NCI-H2029 treated with DMSO at 0.1 percent for 48 hours (cell line): ENCODE results near the gene NEO1.
A peak's percentile ranks its signal among the peaks of the same experiment; 100 is the strongest.

Source experiments
- DNase-seq: peaks from one replicate; lab custom pipeline; 2025; lab: John Stamatoyannopoulos, UW

Gene NEO1

GRCh38 chr15:73028831-73029451 lies 23.3 kb upstream of the NEO1 start:
- DNase-seq: no peak

GRCh38 chr15:73030122-73030679 lies 22.1 kb upstream of the NEO1 start:
- peak; percentile 24 for DNase-seq

GRCh38 chr15:73031648-73032047 lies 20.6 kb upstream of the NEO1 start:
- no peak for DNase-seq

- no peak for DNase-seq
Observed at GRCh38 chr15:73033611-73034010, 18.7 kb upstream of the NEO1 start.

GRCh38 chr15:73034221-73034620 lies 18.0 kb upstream of the NEO1 start:
- no peak for DNase-seq

DNA sequence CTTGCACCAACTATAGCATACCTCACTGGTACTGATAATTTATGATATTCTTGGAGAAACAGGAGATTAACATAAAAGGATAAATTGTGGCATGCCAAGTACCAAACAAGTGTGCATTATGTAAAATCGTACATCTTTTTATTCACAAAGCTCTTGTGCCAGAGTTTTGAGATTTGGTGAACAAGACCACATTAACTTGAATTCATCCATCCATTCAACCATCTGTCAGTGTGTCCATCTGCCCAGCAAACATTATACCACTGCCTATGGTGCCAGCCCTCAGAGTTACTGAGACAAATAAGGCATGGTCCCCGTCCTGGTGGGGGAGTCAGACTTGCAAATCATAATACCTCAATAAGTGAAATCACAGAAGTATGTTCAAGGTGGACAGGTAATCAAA lies 17.0 kb upstream of the NEO1 start:
- no peak for DNase-seq

GRCh38 chr15:73038220-73038619 lies 14.0 kb upstream of the NEO1 start:
- no peak for DNase-seq

- no peak for DNase-seq
Observed at GRCh38 chr15:73046073-73046472, 6.2 kb upstream of the NEO1 start.

- DNase-seq: no peak
Observed at GRCh38 chr15:73047882-73048281, 4.4 kb upstream of the NEO1 start.

GRCh38 chr15:73048624-73049295 lies 3.5 kb upstream of the NEO1 start:
- DNase-seq: no peak

DNA sequence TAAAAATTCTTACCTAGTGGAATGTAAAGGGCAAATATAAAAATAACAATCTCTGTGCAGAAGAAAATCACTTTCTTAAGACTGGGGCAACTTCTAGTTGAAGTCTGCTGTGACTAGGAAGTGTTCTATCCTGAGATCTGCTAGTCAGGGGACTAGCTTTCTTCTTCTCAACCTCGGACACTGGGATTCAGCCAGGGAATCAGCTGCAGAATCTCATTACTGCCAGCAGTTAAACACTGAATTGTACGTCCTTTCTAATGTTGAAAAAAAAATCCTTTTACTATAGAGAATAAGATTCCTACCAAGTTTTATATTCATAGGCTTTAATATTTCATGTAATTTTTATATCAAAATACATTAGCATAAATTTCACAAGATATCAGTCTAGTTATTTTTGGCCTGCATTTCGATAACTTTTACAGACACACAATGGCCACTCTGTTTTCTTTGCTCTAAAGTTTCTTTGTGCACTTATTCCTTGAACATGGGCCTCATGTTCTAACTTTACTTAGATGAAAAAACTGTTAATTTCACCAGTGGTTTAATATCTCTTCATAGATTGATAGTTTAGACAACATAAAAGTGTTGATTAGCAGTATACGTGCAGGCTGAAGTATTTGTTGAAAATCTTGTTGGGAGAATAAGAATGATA lies 2.6 kb upstream of the NEO1 start:
- DNase-seq: no peak

GRCh38 chr15:73050561-73051295 lies 1.5 kb upstream of the NEO1 start:
- no peak for DNase-seq

- DNase-seq: no peak
Observed at GRCh38 chr15:73051391-73051806, 864 bp upstream of the NEO1 start.

DNA sequence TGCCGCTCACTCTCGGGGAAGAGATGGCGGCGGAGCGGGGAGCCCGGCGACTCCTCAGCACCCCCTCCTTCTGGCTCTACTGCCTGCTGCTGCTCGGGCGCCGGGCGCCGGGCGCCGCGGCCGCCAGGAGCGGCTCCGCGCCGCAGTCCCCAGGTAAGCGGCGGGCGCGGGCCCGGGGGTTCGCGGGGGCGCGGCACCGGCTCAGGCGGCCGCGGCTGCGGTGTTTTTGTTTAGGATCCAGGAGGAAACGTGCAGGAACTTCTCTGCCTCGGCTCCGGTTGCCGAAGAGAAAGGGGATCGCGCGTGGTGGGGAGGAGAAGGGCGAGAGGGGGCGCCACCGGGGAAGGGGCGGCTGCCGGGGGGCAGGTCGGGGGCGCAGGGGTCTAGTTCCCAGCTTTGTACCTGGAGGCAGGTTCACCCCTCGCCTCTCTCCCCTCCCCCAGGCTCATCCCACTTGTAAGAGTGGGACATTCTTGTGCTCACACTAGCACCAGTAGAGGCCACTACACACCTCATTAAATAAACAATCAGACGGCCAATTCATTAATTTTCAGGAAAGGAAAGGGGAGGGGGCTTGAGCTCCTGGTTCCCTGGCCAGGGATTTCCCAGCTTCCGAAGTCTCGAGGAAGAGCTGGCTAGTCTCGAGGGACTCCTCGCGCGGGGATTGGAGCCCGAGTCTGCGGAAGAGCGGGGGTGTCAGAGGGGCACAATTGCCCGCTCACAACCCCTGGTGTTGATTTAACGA lies 562 bp downstream of the NEO1 start:
- peak; percentile 12 for DNase-seq

- DNase-seq: no peak
Observed at GRCh38 chr15:73053398-73053723, 1.1 kb downstream of the NEO1 start.

GRCh38 chr15:73054417-73054953 lies 2.2 kb downstream of the NEO1 start:
- DNase-seq: no peak

DNA sequence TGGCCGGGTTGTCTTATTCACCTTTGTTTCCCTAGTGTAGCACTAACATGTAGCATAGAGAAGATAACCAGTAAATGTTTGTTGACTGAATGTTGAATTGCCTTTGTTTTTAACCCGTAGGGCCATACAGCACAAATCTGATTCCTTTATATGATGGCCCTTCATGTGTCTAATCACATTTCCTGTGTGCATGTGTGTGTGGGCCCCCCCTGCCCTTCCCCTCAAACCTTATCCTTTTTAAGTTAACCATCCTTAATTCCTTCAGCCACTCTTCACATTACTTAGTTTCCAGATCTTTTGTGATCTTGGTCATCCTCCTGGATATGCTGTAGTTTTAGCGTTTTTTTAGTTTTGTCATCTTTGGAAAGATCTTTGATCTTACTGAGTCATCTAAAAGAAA lies 4.2 kb downstream of the NEO1 start:
- no peak for DNase-seq

DNA sequence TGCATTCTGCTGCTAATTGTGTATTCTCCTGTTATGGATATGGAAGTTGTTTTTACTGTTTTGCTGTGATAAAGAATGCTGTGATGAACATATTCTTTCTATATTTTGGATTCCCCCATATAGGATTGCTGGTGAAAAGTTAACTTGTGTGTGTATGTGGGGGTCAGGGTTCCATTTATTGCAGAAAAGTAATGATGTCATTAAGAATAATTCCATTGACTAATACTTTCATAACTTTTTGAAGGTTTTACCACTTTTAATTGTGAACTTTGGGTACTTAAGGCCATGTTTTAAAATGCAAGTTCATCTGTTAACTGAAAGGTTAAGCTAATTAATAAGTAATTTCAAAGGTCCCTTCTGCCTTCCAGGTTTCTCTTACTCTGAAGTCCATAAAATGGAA lies 6.2 kb downstream of the NEO1 start:
- DNase-seq: no peak

DNA sequence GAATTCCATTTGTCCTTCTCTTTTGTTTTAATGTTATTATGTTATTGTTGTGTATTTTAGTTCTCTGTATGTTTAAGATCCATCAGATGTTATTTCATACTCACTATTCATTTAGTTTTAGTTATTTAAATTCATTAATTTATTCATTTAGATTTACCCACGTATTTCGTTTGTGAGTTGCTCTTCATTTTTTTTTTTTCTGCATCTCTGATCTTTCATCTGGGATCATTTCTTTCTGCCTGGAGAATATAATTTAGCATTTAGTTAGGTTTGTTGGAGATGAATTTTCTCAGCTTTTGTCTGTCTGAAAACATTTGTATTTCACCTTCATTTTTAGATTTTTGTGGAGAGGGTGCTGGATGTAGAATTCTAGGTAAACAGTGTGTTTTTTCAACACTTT lies 12.9 kb downstream of the NEO1 start:
- no peak for DNase-seq

GRCh38 chr15:73069109-73069508 lies 16.8 kb downstream of the NEO1 start:
- no peak for DNase-seq

- no peak for DNase-seq
Observed at GRCh38 chr15:73072894-73073293, 20.6 kb downstream of the NEO1 start.

DNA sequence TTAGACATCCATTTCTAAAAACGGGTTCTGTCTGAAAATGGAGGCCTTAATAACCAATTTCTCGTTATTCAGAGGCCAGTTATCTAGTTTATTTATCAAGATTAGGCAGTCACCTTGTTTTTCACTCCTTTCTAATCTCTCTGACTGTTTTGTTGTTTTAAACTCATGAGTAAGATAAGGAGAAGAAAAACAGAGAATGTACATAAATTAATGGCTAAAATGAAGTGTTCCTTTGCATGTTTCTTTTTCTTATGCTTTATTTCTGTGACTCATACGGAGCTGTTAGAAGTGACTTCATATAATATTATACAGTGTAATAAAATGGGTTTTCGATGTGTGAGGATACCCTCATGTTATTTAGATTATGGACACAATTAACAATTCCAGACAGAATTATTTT lies 22.0 kb downstream of the NEO1 start:
- DNase-seq: no peak
